Activated CD8-positive, alpha-beta T cell treated with anti-CD3 and anti-CD28 coated beads for 36 hours (primary cell): ENCODE data around the gene PRKACB. TPM values are rescaled to one million over a fixed set of nuclear protein-coding genes. Genes with fewer than 3 reads are reported as not detected.

ENCODE experiments used
- ATAC-seq: fragments of 200-7000 bp; cut with Tn5 transposase; one replicate; pipeline ENCODE4 v1.10.0; 2021; ENCODE audit warnings: mild to moderate bottlenecking, moderate library complexity
- CTCF ChIA-PET: fragments of 350-600 bp; sonication (Branson Sonifier 250); formaldehyde crosslinking; loops from one replicate; lab custom pipeline; 2021; ENCODE audit warnings: antibody characterized with exemption; lab: Charles Lee
- POLR2A ChIA-PET: fragments of 350-600 bp; sonication (Branson Sonifier 250); formaldehyde crosslinking; loops from one replicate; lab custom pipeline; 2021; ENCODE audit warnings: antibody characterized with exemption; lab: Charles Lee
- DNase-seq: peaks from one replicate; pipeline ENCODE4 v3.0.0-alpha.2; 2020
- H3K27ac Mint-ChIP-seq: one replicate; pipeline ENCODE4 v1.8.0; 2021; ENCODE audit warnings: mild to moderate bottlenecking, mixed read lengths
- H3K27me3 Mint-ChIP-seq: one replicate; pipeline ENCODE4 v1.8.0; 2021; ENCODE audit warnings: mixed read lengths
- H3K36me3 Mint-ChIP-seq: one replicate; pipeline ENCODE4 v1.8.0; 2021; ENCODE audit warnings: low read depth, mixed read lengths
- H3K4me1 Mint-ChIP-seq: one replicate; pipeline ENCODE4 v1.8.0; 2021; ENCODE audit warnings: low read depth, mixed read lengths
- H3K4me3 Mint-ChIP-seq: one replicate; pipeline ENCODE4 v1.8.0; 2021; ENCODE audit warnings: mild to moderate bottlenecking, moderate library complexity, mixed read lengths
- H3K9me3 Mint-ChIP-seq: one replicate; pipeline ENCODE4 v1.8.0; 2021; ENCODE audit warnings: mixed read lengths
- CTCF ChIP-seq: fragments of 200-600 bp; IDR thresholded peaks from one replicate; pipeline ENCODE4 v1.8.0; 2022; ENCODE audit warnings: antibody characterized with exemption, mild to moderate bottlenecking
- intact Hi-C: fragments of 100-400 bp; cut with micrococcal nuclease; formaldehyde crosslinking; loops from one replicate; pipeline ENCODE4 v1.10.0; 2022
- total RNA-seq, 2 experiments: library from RNA; stranded (reverse); gene quantifications; one replicate each; pipeline ENCODE4 v1.2.3, GENCODE V29; 2021

PRKACB gene
- total RNA-seq, 2 experiments from 2014 or later = 39.9 to 44.7 TPM

DNA sequence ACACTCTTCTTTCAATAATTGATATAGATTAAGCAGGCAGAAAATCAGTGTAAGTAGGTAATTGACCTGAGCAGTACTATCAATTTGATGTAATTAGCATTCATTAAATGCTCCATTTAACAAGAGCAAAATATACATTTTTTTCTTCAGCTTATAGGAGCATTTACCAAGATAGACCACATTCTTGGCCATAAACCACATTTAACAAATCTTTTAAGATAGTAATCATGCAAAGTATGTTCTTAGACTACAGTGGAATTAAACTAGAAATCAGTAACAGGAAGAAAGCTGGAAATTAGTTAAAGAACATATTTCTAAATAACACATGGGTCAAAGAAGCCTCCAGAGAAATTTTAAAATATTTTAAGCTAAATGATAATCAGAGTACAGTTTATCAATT is 8.7 kb upstream of the PRKACB start:
- peaks cover 2% of the 10 kb centered on the region for H3K36me3 Mint-ChIP-seq
- H3K4me3 Mint-ChIP-seq = no peak overlapping the region
- CTCF ChIA-PET = interaction anchor here (1.0 kb wide), 1 partner anchor 637 kb away, joined by 5 read pairs; no protein-coding TSS in a partner anchor
- no peak overlapping the region for H3K27ac Mint-ChIP-seq
- H3K4me1 Mint-ChIP-seq = peaks cover 15% of the 10 kb centered on the region
- no peak for ATAC-seq
- no peak for TF ChIP-seq CTCF
- DNase-seq = no peak
- intact Hi-C loops = no loop called here
- POLR2A ChIA-PET = interaction anchor here (0.6 to 0.7 kb wide), 2 partner anchors 58 to 302 kb away, joined by 3 read pairs; no protein-coding TSS in a partner anchor
- no peaks in the 10 kb centered on the region for H3K27me3 Mint-ChIP-seq
- H3K9me3 Mint-ChIP-seq = peaks cover 3% of the 10 kb centered on the region

DNA sequence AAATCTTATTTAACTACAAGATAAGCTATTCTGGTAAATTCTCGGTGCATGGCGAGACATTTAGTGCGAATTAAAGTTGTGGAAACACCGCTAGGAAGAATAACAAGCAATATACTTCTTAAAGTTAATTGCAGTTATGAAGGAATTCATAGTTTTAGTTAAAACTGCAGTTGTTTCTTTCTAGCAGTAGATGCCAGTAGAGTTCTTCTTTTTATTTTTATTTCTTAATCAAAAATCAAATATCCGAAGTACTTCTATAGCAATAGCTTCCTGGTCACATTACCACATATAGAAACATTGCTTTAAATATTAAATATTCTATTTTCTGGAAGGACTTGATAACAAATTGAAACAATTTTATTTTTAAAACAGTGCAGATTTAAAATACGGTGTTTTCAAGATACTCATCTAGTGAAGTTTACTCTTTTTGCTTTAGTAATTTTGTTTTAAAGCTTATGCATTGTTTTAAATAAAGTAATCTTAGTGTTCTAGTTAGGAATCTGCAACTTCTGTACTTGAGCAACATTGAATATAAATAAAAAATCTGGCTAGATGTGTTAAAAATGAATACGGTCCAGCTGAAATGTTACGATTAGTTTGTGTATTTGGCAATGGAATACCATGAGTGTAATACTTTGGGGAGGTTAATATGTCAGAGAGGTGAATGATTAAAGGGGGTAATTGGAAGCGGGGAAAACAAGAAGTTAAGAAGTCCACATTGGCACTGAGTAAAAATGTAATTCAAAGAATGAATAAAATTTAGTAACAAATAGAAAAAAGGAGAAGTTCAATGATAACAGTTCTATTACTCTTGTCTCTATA is 2.7 kb upstream of the PRKACB start:
- POLR2A ChIA-PET = no interaction called here
- H3K4me3 Mint-ChIP-seq = no peak overlapping the region
- TF ChIP-seq CTCF = peak; percentile 73
- no peaks in the 10 kb centered on the region for H3K27me3 Mint-ChIP-seq
- DNase-seq (no peak), ATAC-seq (no peak)
- H3K9me3 Mint-ChIP-seq = peaks cover 3% of the 10 kb centered on the region
- H3K36me3 Mint-ChIP-seq = peaks cover 2% of the 10 kb centered on the region
- intact Hi-C loops = loop anchor here (2.0 to 5.0 kb wide), 3 partner anchors 293 to 611 kb away; no protein-coding TSS in a partner anchor
- no peak overlapping the region for H3K27ac Mint-ChIP-seq
- CTCF ChIA-PET = interaction anchor here (0.7 to 9.4 kb wide), 20 partner anchors 11 to 631 kb away, joined by 3 to 157 read pairs (median 4); partner anchors contain the start of genes GNG5 and SPATA1
- H3K4me1 Mint-ChIP-seq = peaks cover 13% of the 10 kb centered on the region

GRCh38 chr1:84145068-84145467 is 997 bp downstream of the PRKACB start:
- peak; percentile 31 for ATAC-seq
- Mint-ChIP-seq H3K9me3 (no peaks in the 10 kb centered on the region), H3K4me3 (peak overlapping the region; percentile 83), H3K27me3 (no peaks in the 10 kb centered on the region), H3K4me1 (peaks cover 31% of the 10 kb centered on the region), H3K36me3 (peaks cover 2% of the 10 kb centered on the region), H3K27ac (peak overlapping the region; percentile 99)
- peak; percentile 39 for DNase-seq
- intact Hi-C loops = no loop called here
- TF ChIP-seq CTCF = no peak
- ChIA-PET POLR2A (interaction anchor here (0.7 to 3.1 kb wide), 5 partner anchors 19 to 429 kb away, joined by 3 to 15 read pairs (median 4); partner anchors contain the start of genes CTBS, GNG5, SAMD13 and SPATA1), CTCF (interaction anchor here (0.9 to 9.4 kb wide), 14 partner anchors 8 to 475 kb away, joined by 3 to 157 read pairs (median 4); partner anchors contain the start of gene SAMD13)

DNA sequence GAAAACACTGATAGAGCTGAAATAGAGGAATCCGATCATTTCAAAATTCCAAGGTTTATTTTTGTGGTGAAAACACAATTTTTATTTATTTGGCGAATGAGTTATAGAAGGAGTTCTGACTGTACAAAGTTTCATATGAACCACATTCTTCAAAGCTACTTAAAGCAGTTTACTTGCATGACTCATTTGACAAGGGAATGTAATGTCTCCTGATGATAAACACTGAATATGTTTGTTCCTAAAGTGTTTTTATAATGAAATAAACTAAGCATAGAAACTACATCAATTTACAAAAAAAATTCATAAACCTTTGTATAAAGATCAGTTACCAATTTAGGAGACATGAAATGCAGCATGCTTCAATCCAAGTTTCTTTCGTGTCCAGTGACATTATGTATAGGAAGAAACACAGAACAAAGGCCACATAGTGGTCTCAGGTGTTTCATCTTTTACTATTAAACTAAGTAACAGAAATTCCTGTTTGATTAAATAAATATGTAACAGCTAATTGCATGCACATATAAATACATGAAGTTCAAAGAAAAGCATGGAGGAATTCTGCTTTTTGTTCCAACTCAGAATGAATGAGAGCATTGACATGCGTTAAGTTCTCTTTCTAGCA is 2.5 kb downstream of the PRKACB start:
- no peaks in the 10 kb centered on the region for H3K9me3 Mint-ChIP-seq
- peaks cover 9% of the 10 kb centered on the region for H3K36me3 Mint-ChIP-seq
- H3K27me3 Mint-ChIP-seq = no peaks in the 10 kb centered on the region
- no peak for TF ChIP-seq CTCF
- intact Hi-C loops = no loop called here
- ChIA-PET POLR2A (interaction anchor here (1.1 to 3.1 kb wide), 3 partner anchors 9 to 69 kb away, joined by 4 to 15 read pairs (median 4); no protein-coding TSS in a partner anchor), CTCF (interaction anchor here (1.7 to 9.4 kb wide), 3 partner anchors 23 to 287 kb away, joined by 4 to 157 read pairs (median 5); no protein-coding TSS in a partner anchor)
- H3K27ac Mint-ChIP-seq = peak overlapping the region; percentile 66
- DNase-seq (no peak), ATAC-seq (peak; percentile 47)
- H3K4me1 Mint-ChIP-seq = peaks cover 42% of the 10 kb centered on the region
- H3K4me3 Mint-ChIP-seq = peak overlapping the region; percentile 83
